ENCODE data around the gene ATP5PO. TPM values are rescaled to one million over a fixed set of nuclear protein-coding genes. Genes with fewer than 3 reads are reported as not detected.
A peak's percentile ranks its signal among the peaks of the same experiment; 100 is the strongest.

The ATP5PO gene
- total RNA-seq, 1 experiment from 2014 or later = 190 TPM

DNA sequence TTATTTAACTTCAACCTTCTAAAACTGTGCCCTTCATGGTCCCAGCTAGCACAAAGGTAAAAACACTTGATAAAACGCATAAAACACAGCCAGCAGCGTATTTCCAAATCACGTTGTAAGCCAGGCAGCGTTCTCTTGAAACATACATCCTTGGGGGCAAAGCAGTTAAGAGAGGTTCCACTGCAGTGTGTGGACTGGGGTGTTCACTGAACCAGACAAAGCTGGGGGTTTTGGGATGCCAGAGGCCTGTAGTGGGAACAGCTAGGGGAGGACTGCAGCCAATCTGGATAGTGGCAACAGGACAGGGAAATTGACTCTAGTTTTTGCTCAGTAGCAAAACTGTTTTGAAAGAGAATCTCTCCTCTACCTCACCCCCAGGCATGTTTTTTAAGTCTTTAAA, 21.5 kb upstream of the ATP5PO start:
- BruUV-seq (replicated peaks) = no TSS peak
- peaks cover 4% of the 10 kb centered on the region; the same call in 1 of the 2 replicates for H3K4me1 ChIP-seq (ENCODE audit: control insufficient read depth, insufficient read depth, low read length)
- H3K27ac ChIP-seq (ENCODE audit: low read length) = no peak overlapping the region; the same call in 1 of the 2 replicates
- POLR2A ChIA-PET = interaction anchor here (0.6 kb wide), 1 partner anchor 11 kb away, joined by 6 read pairs; no protein-coding TSS in a partner anchor
- no peaks in the 10 kb centered on the region for H3K9me3 ChIP-seq (ENCODE audit: control insufficient read depth, insufficient read depth, low read depth, low read length)
- ATAC-seq (no peak), DNase-seq (ENCODE audit: low read depth, low spot score) (no peak)
- CTCF ChIA-PET = no interaction called here
- H3K27me3 ChIP-seq (ENCODE audit: control insufficient read depth, insufficient read depth, low read length) = no peaks in the 10 kb centered on the region
- in situ Hi-C loops (cut with HindIII; ENCODE audit: low pct_unique_long_range_greater_than_20kb, low sequenced_read_pairs) (no loop called here), intact Hi-C loops (cut with micrococcal nuclease; ENCODE audit: unreplicated experiment) (no loop called here)
- H3K4me3 ChIP-seq (ENCODE audit: low read depth in 2 of 2, low read length in 2 of 2) = no peak overlapping the region
- no peaks in the 10 kb centered on the region for H3K36me3 ChIP-seq (ENCODE audit: control insufficient read depth, insufficient read depth, low read length)
- TF ChIP-seq CTCF (IDR thresholded peaks at IDR 0.05) = no peak
- no peak for TF ChIP-seq TCF7L2 (IDR thresholded peaks at IDR 0.05; ENCODE audit: low read depth, low read length)
- no peak for TF ChIP-seq POLR2AphosphoS5 (IDR thresholded peaks at IDR 0.05; ENCODE audit: low read depth, low read length)
- no peak for TF ChIP-seq REST (IDR thresholded peaks at IDR 0.05; ENCODE audit: insufficient read depth in 1 of 2, low read depth in 2 of 2, low read length in 1 of 2)
- TF ChIP-seq SIN3A (IDR thresholded peaks at IDR 0.05; ENCODE audit: borderline replicate concordance, insufficient read depth, low read depth, low read length) = no peak

- CTCF ChIA-PET = no interaction called here
- TF ChIP-seq REST (IDR thresholded peaks at IDR 0.05; ENCODE audit: insufficient read depth in 1 of 2, low read depth in 2 of 2, low read length in 1 of 2) (no peak), POLR2AphosphoS5 (IDR thresholded peaks at IDR 0.05; ENCODE audit: low read depth, low read length) (no peak), TCF7L2 (IDR thresholded peaks at IDR 0.05; ENCODE audit: low read depth, low read length) (no peak), SIN3A (IDR thresholded peaks at IDR 0.05; ENCODE audit: borderline replicate concordance, insufficient read depth, low read depth, low read length) (no peak), CTCF (IDR thresholded peaks at IDR 0.05) (no peak)
- DNase-seq (ENCODE audit: low read depth, low spot score) = no peak
- H3K27ac ChIP-seq (ENCODE audit: low read length) = peak overlapping the region; percentile 40
- in situ Hi-C loops (cut with HindIII; ENCODE audit: low pct_unique_long_range_greater_than_20kb, low sequenced_read_pairs) (no loop called here), intact Hi-C loops (cut with micrococcal nuclease; ENCODE audit: unreplicated experiment) (no loop called here)
- no TSS peak for BruUV-seq (replicated peaks)
- POLR2A ChIA-PET = no interaction called here
- no peaks in the 10 kb centered on the region for H3K9me3 ChIP-seq (ENCODE audit: control insufficient read depth, insufficient read depth, low read depth, low read length)
- H3K36me3 ChIP-seq (ENCODE audit: control insufficient read depth, insufficient read depth, low read length) = no peaks in the 10 kb centered on the region
- no peaks in the 10 kb centered on the region for H3K27me3 ChIP-seq (ENCODE audit: control insufficient read depth, insufficient read depth, low read length)
- no peak overlapping the region for H3K4me3 ChIP-seq (ENCODE audit: low read depth in 2 of 2, low read length in 2 of 2)
- H3K4me1 ChIP-seq (ENCODE audit: control insufficient read depth, insufficient read depth, low read length) = peaks cover 9% of the 10 kb centered on the region
- ATAC-seq = no peak
Measured at GRCh38 chr21:33936301-33937038, 20.9 kb upstream of the ATP5PO start.
